NCI-H345 treated with DMSO at 0.1 percent for 48 hours (cell line): Measurements from ENCODE around the gene THEM5.

Source experiments
- DNase-seq: peaks from one replicate; lab custom pipeline; 2025; ENCODE audit not compliant: unreplicated experiment; lab: John Stamatoyannopoulos, UW

Gene THEM5

GRCh38 chr1:151823175-151823574 is 30.3 kb downstream of the THEM5 start:
- DNase-seq = no peak

GRCh38 chr1:151822404-151822803 is 31.1 kb downstream of the THEM5 start:
- DNase-seq = no peak

- peak; percentile 75 for DNase-seq
Measured at GRCh38 chr1:151820940-151821339, 32.6 kb downstream of the THEM5 start.

GRCh38 chr1:151819976-151820623 is 33.4 kb downstream of the THEM5 start:
- DNase-seq = no peak

DNA sequence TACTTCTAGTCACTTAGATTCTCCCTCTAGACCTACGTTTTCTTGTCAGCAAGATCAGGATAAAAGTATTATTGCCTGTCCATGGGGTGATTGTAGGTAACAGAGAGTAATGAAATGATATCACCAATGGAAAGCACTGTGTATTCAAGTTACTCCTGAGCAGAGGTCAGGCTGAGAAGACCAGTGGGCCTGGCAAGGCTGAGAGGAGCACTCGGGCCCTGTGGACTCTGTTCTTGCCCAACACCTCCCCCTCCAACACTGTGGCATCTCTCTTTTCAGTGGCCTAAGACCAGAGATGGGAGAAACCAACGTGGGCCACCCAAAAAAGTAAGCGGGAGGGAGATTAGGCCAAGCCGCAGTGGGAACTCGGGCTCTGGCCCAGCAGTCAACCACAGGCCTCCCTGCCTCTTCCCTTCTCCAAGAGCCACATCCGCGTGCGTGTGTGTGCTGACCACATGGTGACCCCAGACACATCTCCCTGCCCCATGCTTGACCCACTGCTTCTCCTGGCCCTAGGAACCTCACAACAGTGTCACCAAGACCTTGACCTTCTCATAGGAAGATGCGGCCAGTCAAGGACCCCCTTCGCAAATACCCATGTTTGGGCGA is 34.2 kb downstream of the THEM5 start:
- no peak for DNase-seq

GRCh38 chr1:151817353-151817730 is 36.2 kb downstream of the THEM5 start:
- DNase-seq = no peak

DNA sequence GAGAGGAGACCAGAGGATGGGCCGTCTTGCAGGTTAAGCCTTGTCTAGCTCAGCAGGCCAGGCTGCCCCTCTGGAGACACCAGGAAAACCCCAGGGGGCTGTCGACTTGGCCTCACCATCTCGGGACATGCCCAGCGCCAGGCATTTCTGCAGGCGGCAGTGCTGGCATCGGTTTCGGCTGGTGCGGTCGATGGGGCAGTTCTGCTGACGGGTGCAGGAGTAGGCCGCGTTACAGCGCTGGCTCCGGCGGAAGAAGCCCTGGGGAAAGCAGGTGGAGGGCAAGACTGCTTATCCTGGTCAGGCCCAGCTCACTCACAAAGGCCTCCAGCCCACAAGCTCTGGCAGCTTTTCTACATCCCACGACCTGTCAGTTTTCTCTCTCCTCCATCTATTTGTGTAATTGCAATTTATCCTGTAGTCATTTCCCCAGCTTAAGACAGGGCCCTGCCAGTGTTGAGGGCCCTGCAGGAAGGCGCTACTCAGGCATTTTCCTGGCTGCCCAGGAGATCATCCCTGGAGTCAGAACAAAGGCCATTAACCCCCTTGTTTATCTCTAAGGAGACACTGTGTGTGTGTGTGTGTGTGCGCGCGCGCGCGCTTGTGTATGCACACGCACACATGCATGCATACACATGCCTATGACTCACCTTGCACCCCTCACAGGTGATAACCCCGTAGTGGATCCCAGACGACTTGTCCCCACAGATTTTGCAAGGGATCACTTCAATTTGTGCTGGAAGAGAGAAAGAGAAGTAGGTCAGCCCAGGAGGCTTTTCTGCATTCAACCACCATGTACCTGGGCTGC is 36.8 kb downstream of the THEM5 start:
- no peak for DNase-seq

- no peak for DNase-seq
Measured at GRCh38 chr1:151815716-151816327, 37.7 kb downstream of the THEM5 start.

GRCh38 chr1:151814971-151815545 is 38.5 kb downstream of the THEM5 start:
- no peak for DNase-seq

DNA sequence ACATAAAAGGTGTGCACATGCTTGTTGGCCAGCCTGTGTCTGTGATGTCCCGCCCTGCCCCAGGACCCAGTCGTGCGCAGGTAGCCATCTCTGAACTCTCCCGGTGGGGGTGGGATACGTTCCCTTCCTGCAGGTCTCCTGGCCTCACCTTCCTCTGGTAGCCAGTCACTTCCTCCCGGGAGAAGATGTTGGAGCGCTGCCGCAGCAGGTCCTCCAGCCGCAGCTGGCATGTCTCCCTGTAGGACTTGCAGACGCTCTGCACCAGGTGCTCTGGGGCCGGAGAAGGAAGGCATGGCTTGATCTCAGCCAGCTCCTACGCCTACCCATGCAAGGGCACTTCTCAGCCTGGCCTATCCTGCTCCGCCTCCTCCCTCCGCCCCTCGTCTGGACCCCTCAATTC is 39.1 kb downstream of the THEM5 start:
- no peak for DNase-seq

- no peak for DNase-seq
Measured at GRCh38 chr1:151813271-151813977, 40.1 kb downstream of the THEM5 start.

- DNase-seq = no peak
Measured at GRCh38 chr1:151811181-151811580, 42.3 kb downstream of the THEM5 start.

DNA sequence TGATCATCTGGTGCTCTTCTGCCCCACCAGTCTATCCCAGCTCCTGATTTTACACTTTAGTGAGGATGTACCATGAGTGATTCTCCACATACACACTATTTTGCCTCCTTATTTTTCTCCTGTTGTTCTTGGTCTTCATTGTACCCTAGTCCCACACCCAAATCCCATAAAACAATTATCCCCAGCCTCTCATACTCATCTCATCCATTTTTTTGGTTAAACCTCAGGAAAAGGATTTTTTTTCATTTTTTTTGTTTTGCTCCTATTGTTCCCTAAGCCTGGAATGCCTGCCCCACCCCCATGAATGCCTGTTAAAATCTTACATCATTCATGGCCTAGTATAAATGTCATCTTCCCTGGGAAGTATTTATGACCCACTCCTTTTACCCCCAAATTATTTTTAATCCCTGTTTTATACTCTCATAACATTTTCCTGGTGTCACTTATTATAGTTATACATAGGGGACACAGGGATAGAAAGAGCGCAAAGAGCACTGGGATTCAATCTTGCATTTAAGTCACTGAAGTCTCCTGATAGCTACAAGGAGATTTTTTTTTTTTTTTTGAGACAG is 43.4 kb downstream of the THEM5 start:
- DNase-seq = no peak

- no peak for DNase-seq
Measured at GRCh38 chr1:151809290-151809984, 44.1 kb downstream of the THEM5 start.

DNA sequence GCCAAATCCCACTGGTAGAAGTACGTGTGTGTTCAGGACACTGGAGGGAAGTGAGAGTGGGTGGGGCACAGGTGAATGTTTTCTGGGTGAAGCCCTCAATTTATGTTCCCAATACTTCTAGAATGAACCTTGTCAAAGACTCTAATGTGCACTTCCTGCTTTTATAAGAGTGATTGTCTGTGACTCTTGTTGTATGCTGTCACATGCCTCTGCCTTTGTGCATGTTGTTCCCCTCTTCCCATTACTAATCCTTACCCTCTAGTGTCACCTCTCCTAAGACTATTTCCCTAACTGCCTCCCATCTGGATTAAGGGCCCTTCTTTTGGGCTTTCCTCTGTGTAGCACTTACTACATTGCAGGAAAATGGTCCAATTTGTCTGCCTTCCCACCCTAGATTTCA is 45.7 kb downstream of the THEM5 start:
- no peak for DNase-seq

- no peak for DNase-seq
Measured at GRCh38 chr1:151807131-151807530, 46.4 kb downstream of the THEM5 start.

GRCh38 chr1:151806170-151806569 is 47.3 kb downstream of the THEM5 start:
- no peak for DNase-seq

DNA sequence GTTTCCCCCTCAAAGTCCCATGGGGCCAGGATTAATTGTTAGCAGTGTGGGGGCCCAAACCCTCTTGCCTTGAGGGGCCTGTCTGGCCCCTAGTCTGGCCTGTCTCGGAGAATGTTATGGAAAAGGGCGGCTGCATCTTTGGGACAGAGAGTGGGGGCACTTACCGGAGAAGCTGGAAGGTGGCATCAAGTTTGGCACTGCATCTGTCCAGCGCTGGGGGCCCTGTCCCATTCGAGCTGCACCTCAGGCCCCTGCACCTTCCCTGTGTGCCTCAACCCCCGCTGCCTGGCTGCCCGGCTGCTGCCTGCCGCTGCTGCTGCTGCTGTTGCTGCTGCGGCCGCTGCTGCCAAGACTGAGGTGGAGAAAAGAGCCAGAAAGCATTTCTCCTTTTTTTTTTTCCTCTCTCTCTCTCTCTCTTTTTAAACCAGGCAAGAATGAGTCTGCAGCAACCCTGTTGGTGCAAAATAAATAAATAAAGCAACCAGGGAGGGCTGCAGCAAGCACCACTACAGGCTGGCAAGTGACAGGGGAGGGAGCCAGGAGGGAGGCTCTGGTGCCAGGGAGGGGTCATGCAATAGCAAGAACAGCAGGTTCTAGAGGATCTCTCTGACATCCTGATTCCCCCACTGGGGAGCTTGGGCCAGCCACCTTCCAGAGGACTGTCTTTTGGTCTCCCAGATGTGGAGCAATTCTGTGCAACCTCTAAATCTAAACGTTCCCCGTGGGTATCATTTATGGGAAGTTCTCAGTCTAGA is 48.3 kb downstream of the THEM5 start, which contains the start of gene LINGO4:
Gene LINGO4, minus strand, starts transcription at position 354 of the 755 bp plus-strand sequence. CDS start 2,715 bp downstream, outside the sequence.
- no peak for DNase-seq

GRCh38 chr1:151803915-151804314 is 49.6 kb downstream of the THEM5 start:
- DNase-seq = no peak
